Renal pelvis (tissue), 4 donors: Measurements from ENCODE around the gene TRAPPC1. TPM values are rescaled to one million over a fixed set of nuclear protein-coding genes. Genes with fewer than 3 reads are reported as not detected.
A peak's percentile ranks its signal among the peaks of the same experiment; 100 is the strongest.

Source experiments
- DNase-seq: peaks from one replicate; pipeline ENCODE4 v3.0.0-alpha.2; 2013
- polyA plus RNA-seq, 3 donors: library from polyadenylated mRNA; unstranded; fragments of 120-200 nt; gene quantifications; one replicate each; pipeline ENCODE4 v1.2.1, GENCODE V29; 2013; ENCODE audit not compliant: insufficient read length in 3 of 3

The TRAPPC1 gene
- polyA plus RNA-seq, 3 donors: 131 to 158 (median 133) TPM

DNA sequence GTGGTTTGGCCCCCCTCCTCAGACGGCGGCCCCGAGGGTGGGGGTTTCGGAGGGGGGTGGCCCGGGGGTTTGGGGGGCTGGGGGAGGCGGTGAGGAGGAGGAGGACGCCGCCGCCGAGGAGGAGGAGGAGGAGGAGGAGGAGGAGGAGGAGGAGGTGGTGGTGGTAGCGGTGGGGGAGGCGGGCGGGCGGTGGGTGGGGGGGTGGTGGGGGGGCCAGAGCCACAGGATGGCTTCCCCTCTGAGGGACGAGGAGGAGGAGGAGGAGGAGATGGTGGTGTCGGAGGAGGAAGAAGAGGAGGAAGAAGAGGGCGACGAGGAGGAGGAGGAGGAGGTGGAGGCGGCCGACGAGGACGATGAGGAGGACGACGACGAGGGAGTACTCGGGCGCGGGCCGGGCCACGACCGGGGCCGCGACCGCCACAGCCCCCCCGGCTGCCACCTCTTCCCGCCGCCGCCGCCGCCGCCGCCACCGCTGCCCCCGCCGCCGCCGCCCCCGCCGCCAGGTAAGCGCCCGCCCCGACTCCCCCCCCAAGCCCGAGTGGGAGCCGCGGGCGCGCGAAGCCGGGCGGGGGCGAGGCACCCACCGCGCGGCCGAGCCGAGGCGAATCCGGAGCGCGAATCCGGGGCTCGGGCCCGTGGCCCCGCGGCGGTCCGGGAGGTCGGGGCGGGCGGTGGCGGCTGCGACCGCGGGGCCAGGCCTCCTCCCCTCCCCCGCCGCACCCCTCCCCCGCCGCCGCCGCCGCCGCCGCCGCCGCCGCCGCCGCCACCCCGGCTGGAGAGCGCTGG, 47.0 kb downstream of the TRAPPC1 start:
- DNase-seq: no peak

DNA sequence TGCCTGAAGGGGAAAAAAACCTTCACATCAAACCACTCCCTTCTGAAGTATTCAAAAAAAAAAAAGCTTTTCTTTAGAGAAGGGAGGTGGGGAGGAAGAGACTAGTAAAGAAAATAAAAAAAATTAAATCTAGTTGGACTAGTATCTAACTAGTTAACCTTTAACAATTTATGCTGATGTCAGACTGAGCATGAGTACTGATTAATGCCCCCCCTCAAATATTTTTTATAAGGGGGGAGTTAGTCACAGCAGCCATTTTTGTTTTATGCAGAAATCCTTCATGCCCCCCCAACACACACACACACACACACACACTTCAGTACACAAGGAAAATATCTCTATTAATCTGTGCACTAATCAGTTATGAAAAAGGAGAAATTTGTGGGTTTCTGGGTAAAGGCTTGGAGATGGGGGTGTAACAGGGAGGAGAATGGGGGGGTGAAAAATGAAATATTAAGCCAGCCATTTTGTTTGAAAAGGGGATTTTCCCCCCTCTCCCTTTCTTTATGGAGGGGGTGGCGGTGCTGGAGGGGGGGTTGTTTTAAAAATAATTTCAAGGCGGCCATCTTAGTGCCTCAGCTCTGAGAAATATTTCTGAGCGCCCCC, 47.9 kb downstream of the TRAPPC1 start:
- peak; percentile 50 for DNase-seq

DNA sequence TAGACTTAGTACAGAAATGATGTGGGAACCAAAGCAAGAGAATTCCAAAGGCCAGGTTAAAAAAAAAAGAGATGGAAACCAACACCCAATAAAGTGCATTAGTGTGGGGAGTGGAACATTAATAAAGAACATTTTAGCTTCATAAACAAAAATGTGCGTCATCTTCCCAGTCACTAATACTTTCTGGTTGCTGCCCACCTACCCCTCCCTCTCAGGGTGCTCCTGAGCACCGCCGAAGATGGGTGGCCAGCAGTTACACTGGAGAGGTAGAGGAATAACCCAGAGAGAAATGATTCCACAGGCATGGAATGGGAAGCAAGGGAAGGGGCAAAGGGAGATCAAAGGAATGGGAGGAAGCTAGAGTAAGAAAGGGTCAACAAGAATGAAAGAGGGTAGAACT, 49.1 kb downstream of the TRAPPC1 start:
- no peak for DNase-seq

DNA sequence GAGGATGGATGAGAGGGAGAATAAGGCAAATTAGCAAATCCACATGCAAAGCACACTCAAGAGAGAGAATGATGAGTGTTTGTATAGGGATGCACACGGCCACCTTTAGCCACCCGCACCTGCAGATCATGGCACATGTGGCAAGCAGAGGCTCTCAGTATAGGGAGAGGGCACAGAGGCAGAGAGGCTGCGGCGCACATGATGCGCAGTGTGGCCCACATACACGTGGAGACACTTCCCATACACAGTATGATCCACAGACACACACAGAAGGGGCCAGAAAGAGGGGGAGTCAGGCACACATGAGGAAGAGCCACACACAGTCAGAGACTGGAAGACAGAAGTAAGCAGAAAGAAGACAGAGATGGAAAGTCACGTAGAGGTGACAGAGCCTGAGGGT, 49.7 kb downstream of the TRAPPC1 start:
- no peak for DNase-seq

DNA sequence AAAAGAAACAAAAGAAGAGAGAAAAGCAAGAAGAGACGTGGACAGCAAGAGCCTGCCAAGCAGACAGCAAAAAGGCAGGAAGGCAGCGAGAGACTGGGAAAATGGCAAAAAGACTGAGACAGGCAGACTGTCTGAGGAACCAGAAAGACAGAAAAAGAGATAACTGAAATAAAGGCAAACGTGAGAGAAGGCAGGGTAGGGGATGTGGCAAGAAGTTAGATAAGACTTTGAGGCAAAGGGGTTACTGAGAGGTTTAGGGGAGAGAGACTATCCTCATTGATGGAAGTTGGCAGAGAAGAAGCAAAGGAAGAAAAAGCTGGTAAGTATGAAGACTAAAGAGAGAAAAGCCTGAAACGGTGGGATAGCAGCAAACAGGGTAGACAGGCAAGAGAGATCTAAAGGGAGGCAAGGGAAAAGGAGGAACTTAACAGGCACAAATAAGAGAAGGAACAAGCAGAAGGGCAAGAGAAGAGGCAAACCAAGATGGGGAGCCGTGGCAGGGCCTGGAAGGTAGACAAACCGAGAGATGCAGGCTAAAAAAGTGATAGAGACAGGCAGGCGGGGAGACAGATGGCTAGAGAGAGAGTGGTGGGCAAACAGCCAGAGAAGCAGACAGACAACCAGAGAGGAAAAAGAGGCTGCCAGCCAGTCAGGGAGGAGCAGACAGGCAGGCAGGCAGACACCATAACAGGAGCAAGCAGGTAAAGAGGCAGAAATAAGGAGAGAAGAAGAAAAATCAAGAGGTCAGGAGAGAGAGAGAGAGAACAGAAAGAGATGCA, 50.3 kb downstream of the TRAPPC1 start:
- DNase-seq: no peak

Other genes with a start within 250 kb of the TRAPPC1 start
- 10 to 100 TPM; 68.2 to 79.1 (median 74.8) TPM for gene TP53, start 244.5 kb downstream of the TRAPPC1 start, polyA plus RNA-seq
- 10 to 100 TPM; 15.3 to 21.3 (median 17.0) TPM for gene WRAP53, start 243.5 kb downstream of the TRAPPC1 start, polyA plus RNA-seq
- 10 to 100 TPM; 21.3 to 29.1 (median 23.8) TPM for gene EFNB3, start 226.7 kb downstream of the TRAPPC1 start, polyA plus RNA-seq
- under 1 TPM; 0.24 to 0.67 (median 0.34) TPM for gene DNAH2, start 214.2 kb downstream of the TRAPPC1 start, polyA plus RNA-seq
- gene KDM6B, start 97.7 kb downstream of the TRAPPC1 start, polyA plus RNA-seq: 10 to 100 TPM; 26.2 to 32.3 (median 28.8) TPM
- 10 to 100 TPM; 25.9 to 32.4 (median 26.0) TPM for gene TMEM88, start 76.9 kb downstream of the TRAPPC1 start, polyA plus RNA-seq
- 100 to 1,000 TPM in 2 of 3 donors, 10 to 100 TPM in 1; 94.2 to 137 (median 104) TPM for gene NAA38, start 74.4 kb downstream of the TRAPPC1 start, polyA plus RNA-seq
- gene CYB5D1, start 73.9 kb downstream of the TRAPPC1 start, polyA plus RNA-seq: 10 to 100 TPM; 23.6 to 36.3 (median 27.2) TPM
- 100 to 1,000 TPM; 181 to 204 (median 186) TPM for gene CHD3, start 43.2 kb downstream of the TRAPPC1 start, polyA plus RNA-seq
- gene RNF227, start 15.7 kb downstream of the TRAPPC1 start, polyA plus RNA-seq: 1 to 10 TPM; 3.5 to 4.7 (median 4.5) TPM
- 10 to 100 TPM; 10.6 to 13.0 (median 11.4) TPM for gene KCNAB3, start 2.1 kb downstream of the TRAPPC1 start, polyA plus RNA-seq
- gene CNTROB, start 260 bp upstream of the TRAPPC1 start, polyA plus RNA-seq: 10 to 100 TPM; 52.0 to 69.0 (median 65.7) TPM
- under 1 TPM; 0.22 to 0.87 (median 0.40) TPM for gene GUCY2D, start 70.7 kb upstream of the TRAPPC1 start, polyA plus RNA-seq
- gene ALOX15B, start 107.1 kb upstream of the TRAPPC1 start, polyA plus RNA-seq: 1 to 10 TPM; 1.2 to 2.0 (median 1.5) TPM
- 1 to 10 TPM in 1 of 3 donors, under 1 TPM in 2; 0.48 to 1.0 (median 0.90) TPM for gene ALOX12B, start 155.8 kb upstream of the TRAPPC1 start, polyA plus RNA-seq
- gene ALOXE3, start 186.6 kb upstream of the TRAPPC1 start, polyA plus RNA-seq: under 1 TPM in 1 of 3 donors, not detected in 2; 0.07 TPM
- not detected for gene HES7, start 192.2 kb upstream of the TRAPPC1 start, polyA plus RNA-seq
- 10 to 100 TPM; 26.4 to 34.5 (median 33.3) TPM for gene PER1, start 220.5 kb upstream of the TRAPPC1 start, polyA plus RNA-seq
- gene VAMP2, start 231.0 kb upstream of the TRAPPC1 start, polyA plus RNA-seq: 100 to 1,000 TPM; 108 to 139 (median 131) TPM
- gene TMEM107, start 244.4 kb upstream of the TRAPPC1 start, polyA plus RNA-seq: 10 to 100 TPM; 24.3 to 29.2 (median 28.6) TPM